DLD1 (cell line): ENCODE results near the gene AFF1.
"Not testable (repeated sequence)": the region's sequence is repeated elsewhere in the genome, so short reads cannot be mapped to it uniquely, and the experiment has no call there.

Experiments
- in situ Hi-C: cut with HindIII; loops from 2 replicates; pipeline ENCODE4 v1.10.0; 2017; ENCODE audit warnings: low sequenced_read_pairs

The AFF1 gene

DNA sequence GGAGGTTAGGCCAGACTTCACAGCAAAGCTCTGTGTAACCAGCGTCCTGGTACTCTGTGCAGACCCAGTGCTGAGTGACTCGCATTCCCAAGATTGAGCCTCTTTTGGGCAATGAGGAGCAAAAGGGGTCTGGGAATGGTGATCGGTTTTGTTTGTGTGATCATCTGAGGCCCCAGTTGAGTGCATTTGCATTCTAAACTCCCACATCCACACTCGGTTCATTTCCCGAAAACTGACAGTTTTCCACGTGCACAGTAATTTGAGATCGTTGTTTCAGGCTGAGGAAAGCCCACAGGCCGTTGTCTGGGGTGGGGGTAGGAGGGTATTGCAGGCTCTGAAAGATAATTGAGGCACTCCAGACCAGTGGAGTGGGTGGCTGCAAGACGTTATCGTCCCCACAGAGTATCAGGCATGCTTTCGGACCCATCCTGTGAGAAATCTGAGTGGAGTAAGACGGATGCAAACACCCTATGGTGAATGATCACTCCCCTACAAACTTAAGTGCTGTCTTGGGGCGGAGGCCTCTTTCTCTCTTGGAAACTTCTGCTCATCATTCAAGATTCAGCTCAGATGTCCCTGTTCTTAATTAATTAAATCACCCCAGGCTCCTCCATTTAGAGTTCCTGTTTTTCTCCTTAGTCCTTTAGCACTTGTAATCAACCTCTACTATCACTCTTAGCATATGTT lies 96.1 kb downstream of the AFF1 start:
- in situ Hi-C loops, result no loop called here

DNA sequence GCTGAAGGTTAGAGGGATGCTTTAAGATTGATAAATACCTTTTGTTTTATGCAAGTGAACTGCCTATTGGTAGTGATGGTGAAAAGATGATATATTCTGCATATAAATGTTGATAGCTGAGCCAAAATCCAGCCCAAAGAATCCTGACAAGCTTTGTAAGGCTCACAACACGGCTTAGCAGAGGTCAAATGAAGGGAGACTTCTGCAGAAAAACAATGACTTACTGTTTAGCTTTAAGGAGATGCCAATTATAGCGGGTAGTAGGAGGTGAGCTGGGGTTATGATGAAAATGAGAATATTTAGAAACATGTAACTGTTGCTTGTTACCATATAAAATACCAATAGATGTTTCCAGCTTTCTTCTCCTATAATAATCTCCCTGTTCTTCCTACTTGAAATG lies 97.1 kb downstream of the AFF1 start:
- in situ Hi-C loops, result no loop called here

DNA sequence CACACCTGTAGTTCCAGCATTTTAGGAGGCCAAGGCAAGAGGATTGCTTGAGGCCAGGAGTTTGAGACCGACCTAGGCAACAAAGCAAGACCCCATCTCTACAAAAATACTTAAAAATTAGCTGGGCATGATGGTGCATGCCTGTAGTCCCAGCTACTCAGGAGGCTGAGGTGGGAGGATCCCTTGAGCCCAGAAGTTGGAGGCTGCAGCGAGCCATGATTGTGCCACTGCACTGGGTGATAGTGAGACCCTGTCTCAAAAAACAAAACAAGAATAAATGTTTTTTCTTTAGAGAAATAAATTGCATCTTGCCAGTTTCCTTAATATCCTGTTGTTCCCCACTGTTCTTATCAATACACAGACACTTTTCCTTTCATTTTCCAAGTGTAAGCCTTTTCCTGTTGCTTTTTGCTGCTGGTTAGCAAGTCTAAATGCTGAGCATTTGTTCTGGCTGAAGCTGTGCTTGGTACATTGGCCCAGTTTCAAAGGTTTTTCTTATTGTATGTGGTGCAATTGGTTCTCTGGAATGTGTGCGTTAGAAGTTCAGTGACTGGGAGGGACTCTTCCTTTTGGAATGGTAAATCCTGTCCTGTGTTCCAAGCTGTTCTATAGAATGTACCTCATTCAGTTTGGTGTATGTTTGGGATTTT lies 98.2 kb downstream of the AFF1 start:
- in situ Hi-C loops, result no loop called here

DNA sequence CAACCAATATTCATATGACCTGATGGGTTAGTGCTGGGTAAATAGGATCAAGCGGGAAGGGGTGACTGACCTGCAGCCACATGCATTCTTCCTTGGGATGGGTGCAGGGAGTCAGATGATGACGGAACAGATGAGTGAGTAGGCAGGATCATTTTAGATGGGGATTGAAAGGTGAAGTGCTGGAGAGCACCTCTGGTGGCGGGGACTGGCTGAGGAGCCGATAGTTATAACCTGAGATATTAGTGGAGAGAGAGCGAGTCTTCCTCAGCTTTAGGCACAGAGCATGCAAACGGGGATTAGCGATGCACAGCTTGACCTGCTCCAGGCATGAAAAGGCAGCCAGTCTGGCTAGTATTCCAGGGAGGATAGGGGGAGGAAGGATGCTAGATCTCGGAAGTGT lies 99.1 kb downstream of the AFF1 start:
- in situ Hi-C loops, result no loop called here

DNA sequence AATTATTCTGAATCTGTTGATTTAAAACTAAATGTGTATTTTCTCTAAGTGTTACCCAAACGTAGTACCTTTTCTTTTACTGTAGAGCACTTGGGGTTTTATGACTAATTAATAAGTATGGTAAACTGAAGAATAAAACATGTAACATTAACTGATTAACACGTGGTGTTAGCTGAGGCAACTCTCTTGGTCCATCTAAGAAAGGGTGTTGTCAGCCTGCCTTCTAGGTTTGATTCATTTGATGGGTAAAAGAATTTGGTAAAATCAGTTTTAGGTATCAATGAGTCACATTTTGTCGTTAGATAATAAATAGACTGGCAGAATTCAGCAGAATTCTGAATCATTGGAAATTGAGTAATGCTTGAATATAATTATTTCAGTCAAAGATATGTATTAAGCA lies 99.7 kb downstream of the AFF1 start:
- in situ Hi-C loops, result no loop called here

- in situ Hi-C loops, result no loop called here
These were observed 101.2 kb downstream of the AFF1 start for GRCh38 chr4:87035881-87036509.

- in situ Hi-C loops, result no loop called here
These were observed 101.9 kb downstream of the AFF1 start for GRCh38 chr4:87036713-87037112.

- in situ Hi-C loops, result not testable (repeated sequence)
These were observed 102.4 kb downstream of the AFF1 start for GRCh38 chr4:87037171-87037570.

GRCh38 chr4:87037671-87038334 lies 103.0 kb downstream of the AFF1 start:
- in situ Hi-C loops, result no loop called here

DNA sequence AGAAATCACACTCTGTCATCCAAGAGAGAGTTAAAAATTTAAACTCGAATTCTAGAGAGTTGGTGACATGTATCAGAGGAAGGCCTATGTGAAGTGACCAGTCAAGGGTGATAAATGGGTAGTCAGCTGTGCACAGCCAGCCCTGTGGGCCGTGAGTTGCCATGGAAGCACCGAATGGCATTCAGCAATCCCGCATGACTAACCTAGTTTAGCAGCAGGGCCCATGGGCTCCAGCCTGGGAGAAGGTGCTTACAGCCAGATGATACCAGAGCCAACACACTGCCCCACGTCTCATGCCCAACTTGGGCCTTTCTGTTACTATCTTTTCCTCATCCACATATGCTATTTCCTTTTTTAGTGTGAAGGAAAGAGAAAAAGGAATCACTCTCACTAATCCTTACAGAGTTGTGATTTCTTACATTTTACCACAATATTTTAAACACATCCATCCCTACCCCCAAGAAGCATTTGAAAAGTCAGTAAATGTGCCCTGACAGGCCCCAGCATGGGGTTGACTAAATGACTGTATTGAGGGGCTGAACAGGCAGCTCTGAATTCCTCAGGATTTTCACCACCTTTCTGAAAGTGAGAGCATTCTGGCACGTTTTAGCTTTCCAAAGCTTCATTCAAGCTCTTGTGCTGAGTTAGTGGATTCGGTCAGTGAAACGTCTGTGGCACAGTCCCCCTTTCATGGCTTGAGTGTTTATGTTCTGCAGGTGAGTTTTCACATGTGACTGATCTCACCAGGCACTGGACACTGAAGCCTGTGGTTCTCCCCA lies 104.2 kb downstream of the AFF1 start:
- in situ Hi-C loops, result no loop called here

DNA sequence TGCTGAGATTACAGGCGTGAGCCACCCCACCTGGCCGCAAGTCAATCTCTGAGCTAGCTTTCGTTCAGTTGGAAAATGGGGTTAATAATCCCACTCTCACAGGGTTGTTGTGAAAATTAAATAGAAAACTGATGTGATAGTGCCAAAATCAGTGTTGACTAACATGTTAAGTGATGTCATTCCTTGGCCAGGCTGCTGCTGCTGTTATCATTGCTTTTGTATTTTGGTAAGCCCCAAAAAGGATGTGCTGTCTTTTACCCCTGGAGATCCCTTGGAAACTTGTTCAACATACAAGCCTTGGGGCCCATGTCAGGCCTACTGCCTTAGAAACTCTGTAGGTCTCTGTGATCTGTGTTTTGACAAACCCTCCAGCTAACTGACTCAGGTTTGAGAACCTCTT lies 106.3 kb downstream of the AFF1 start:
- in situ Hi-C loops, result no loop called here

- in situ Hi-C loops, result no loop called here
These were observed 107.4 kb downstream of the AFF1 start for GRCh38 chr4:87042221-87042620.

GRCh38 chr4:87042986-87043820 lies 108.4 kb downstream of the AFF1 start:
- in situ Hi-C loops, result no loop called here

DNA sequence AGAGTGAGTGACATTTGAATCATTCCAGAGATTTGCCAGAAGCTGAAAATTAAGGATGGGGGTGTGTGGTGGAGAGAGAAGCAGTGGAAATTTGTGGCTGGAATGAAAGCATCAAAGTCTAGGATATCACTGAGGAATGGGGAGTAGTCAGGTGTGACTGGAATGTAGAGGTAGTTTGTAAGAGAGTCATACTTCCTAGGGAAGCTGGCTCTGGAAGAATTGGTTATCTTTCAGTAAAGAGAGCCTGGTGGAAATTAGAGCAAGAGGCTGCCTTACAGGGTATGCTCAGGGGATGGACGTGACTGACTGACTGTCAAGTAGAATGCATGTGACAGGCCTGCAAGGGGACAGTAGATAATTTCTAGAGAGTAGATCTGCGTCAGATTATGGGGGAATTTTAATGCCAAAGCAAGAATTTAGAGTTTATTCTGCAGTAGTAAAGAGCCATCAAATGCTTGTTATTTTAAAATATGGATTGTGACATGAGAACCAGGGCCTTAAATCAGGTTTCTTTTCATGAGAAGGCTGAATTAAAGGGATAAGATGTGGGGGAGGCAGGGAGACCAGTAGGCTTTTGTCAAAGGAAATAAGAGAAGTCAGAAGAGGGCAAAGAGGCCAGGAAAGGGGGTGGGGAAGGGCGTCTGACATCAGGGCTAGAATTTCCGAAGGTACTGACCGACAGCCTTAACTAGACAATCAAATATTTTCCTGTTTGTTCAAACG lies 109.9 kb downstream of the AFF1 start:
- in situ Hi-C loops, result no loop called here

DNA sequence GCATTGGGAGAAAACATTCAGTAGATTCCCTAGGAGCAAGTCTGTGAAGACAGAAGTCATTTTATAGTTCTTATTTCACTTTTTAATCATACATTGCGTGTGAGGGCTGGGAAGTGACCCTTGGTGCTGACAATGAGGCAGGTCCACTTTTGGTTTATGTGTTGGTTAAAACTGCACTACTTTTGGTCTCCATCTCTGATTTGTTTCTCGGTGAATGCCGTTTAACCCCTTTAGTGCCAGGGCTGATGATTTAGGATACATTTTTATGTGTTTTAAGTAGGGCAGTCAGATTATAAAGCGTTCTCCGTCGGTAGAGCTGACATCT lies 110.4 kb downstream of the AFF1 start:
- in situ Hi-C loops, result no loop called here

DNA sequence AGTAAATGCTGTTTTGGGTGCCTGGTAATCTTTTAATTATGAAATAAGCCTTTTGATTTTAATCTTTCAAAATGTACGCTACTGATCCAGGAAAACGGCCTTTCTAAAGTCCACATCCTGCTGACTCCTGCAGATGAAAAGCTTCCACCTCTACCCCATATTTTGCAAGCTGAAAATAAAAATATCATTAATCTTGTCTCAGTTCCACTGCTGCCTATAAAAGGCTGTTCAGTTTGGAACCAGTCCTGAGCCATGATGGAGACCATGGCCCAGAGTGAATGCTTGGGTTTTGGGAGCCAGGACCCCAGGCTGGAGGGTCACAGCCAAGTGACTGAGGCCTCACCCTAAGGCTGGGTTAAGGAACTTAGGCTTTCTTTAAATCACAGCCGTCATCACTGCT lies 110.8 kb downstream of the AFF1 start:
- in situ Hi-C loops, result no loop called here

DNA sequence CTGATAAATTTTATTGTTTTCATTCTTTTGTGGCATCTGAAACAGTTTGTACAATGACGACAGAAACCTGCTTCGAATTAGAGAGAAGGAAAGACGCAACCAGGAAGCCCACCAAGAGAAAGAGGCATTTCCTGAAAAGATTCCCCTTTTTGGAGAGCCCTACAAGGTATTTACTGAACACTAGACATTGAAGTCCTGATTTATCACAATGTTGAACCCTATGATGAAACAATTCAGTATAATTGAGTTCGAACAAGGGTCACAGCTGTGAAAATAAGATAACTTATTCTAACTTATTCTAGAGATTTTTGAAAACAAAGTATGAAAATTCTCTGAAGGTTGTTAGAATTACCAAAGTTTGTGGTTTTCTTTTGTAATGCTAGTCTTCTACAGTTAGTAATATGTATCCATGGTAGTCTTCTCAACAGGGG lies 111.3 kb downstream of the AFF1 start:
- in situ Hi-C loops, result no loop called here

- in situ Hi-C loops, result no loop called here
These were observed 112.5 kb downstream of the AFF1 start for GRCh38 chr4:87047281-87047798.

GRCh38 chr4:87049508-87049907 lies 114.7 kb downstream of the AFF1 start:
- in situ Hi-C loops, result no loop called here
